Amniotic epithelial cell (primary cell): ENCODE results near the gene UBR3.
"Not testable (repeated sequence)": the region's sequence is repeated elsewhere in the genome, so short reads cannot be mapped to it uniquely, and the experiment has no call there.

Experiments used
- DNase-seq: peaks from one replicate; pipeline ENCODE4 v3.0.0-alpha.2; 2010; ENCODE audit warnings: low read depth

The UBR3 gene

GRCh38 chr2:169955940-169956339, 128.7 kb downstream of the UBR3 start:
- no peak for DNase-seq

GRCh38 chr2:169957219-169957618, 130.0 kb downstream of the UBR3 start:
- DNase-seq: not testable (repeated sequence)

GRCh38 chr2:169961911-169962310, 134.7 kb downstream of the UBR3 start:
- peak; percentile 86 for DNase-seq

- DNase-seq: peak; percentile 60
Observed at GRCh38 chr2:169963786-169964185, 136.5 kb downstream of the UBR3 start.

GRCh38 chr2:169964740-169965139, 137.5 kb downstream of the UBR3 start:
- DNase-seq: peak; percentile 78

GRCh38 chr2:169965495-169965894, 138.2 kb downstream of the UBR3 start:
- peak; percentile 36 for DNase-seq

- DNase-seq: no peak
Observed at GRCh38 chr2:169966454-169966853, 139.2 kb downstream of the UBR3 start.

- DNase-seq: no peak
Observed at GRCh38 chr2:169968743-169969142, 141.5 kb downstream of the UBR3 start.

GRCh38 chr2:169975221-169975620, 148.0 kb downstream of the UBR3 start:
- DNase-seq: no peak

- no peak for DNase-seq
Observed at GRCh38 chr2:169976335-169976851, 149.1 kb downstream of the UBR3 start.

- no peak for DNase-seq
Observed at GRCh38 chr2:169977530-169977929, 150.3 kb downstream of the UBR3 start.

- no peak for DNase-seq
Observed at GRCh38 chr2:169978402-169979017, 151.3 kb downstream of the UBR3 start.

- no peak for DNase-seq
Observed at GRCh38 chr2:169979025-169979424, 151.8 kb downstream of the UBR3 start.

GRCh38 chr2:169980001-169980400, 152.7 kb downstream of the UBR3 start:
- DNase-seq: peak; percentile 70

GRCh38 chr2:169980643-169981042, 153.4 kb downstream of the UBR3 start:
- DNase-seq: no peak

GRCh38 chr2:169982929-169983328, 155.7 kb downstream of the UBR3 start:
- no peak for DNase-seq

GRCh38 chr2:169983506-169983905, 156.3 kb downstream of the UBR3 start:
- DNase-seq: peak; percentile 31

- DNase-seq: no peak
Observed at GRCh38 chr2:169984145-169984544, 156.9 kb downstream of the UBR3 start.

GRCh38 chr2:169994752-169995151, 167.5 kb downstream of the UBR3 start:
- DNase-seq: no peak

- DNase-seq: no peak
Observed at GRCh38 chr2:169997140-169997887, 170.1 kb downstream of the UBR3 start.

GRCh38 chr2:169999054-169999453, 171.8 kb downstream of the UBR3 start:
- DNase-seq: no peak

- DNase-seq: no peak
Observed at GRCh38 chr2:170002096-170002495, 174.8 kb downstream of the UBR3 start.

- DNase-seq: peak; percentile 18
Observed at GRCh38 chr2:170005702-170006101, 178.4 kb downstream of the UBR3 start.
